ENCODE results near the gene COPE. TPM values are rescaled to one million over a fixed set of nuclear protein-coding genes. Genes with fewer than 3 reads are reported as not detected.

COPE gene
- total RNA-seq, 1 donor from 2014 or later: 95.2 TPM

DNA sequence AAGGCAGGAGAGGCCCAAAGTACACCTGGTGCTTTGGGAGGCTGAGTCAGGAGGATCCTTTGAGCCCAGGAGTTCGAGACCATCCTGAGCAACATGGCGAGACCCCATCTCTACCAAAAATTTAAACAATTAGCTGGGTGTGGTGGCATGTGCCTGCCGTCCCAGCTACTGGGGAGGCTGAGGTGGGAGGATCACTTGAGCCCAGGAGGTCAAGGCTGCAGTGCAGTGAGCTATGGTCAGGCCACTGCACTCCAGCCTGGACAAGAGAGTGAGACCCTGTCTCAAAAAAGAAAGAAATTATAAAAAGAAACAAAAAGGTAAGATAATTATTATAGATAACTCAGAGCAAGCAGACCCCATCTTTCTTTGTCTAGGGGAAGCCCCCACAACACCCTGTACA, 20.0 kb upstream of the COPE start:
- no peak for DNase-seq (ENCODE audit: low spot score)
- no peak overlapping the region for H3K27ac ChIP-seq
- H3K79me2 ChIP-seq (ENCODE audit: low read depth): peaks cover 12% of the 10 kb centered on the region
- peaks cover 21% of the 10 kb centered on the region for H4K20me1 ChIP-seq (ENCODE audit: low read depth)
- peak overlapping the region; percentile 81 for H3K4me3 ChIP-seq
- Mint-ChIP-seq H3K27me3 (ENCODE audit: insufficient read depth, low read depth) (peaks cover 8% of the 10 kb centered on the region), H3K4me1 (peaks cover 21% of the 10 kb centered on the region), H3K4me3 (peak overlapping the region; percentile 95), H3K9me3 (no peaks in the 10 kb centered on the region), H3K36me3 (peaks cover 6% of the 10 kb centered on the region), H3K27ac (no peak overlapping the region)
- H3F3A ChIP-seq (ENCODE audit: low read depth): peaks cover 17% of the 10 kb centered on the region
- no peaks in the 10 kb centered on the region for H3K27me3 ChIP-seq
- peak overlapping the region; percentile 93 for H3K4me2 ChIP-seq
- H3K9me3 ChIP-seq (ENCODE audit: low read depth): no peaks in the 10 kb centered on the region
- H3K4me1 ChIP-seq: peaks cover 16% of the 10 kb centered on the region
- no peak overlapping the region for H3K9ac ChIP-seq
- TF ChIP-seq, protein P1, sequence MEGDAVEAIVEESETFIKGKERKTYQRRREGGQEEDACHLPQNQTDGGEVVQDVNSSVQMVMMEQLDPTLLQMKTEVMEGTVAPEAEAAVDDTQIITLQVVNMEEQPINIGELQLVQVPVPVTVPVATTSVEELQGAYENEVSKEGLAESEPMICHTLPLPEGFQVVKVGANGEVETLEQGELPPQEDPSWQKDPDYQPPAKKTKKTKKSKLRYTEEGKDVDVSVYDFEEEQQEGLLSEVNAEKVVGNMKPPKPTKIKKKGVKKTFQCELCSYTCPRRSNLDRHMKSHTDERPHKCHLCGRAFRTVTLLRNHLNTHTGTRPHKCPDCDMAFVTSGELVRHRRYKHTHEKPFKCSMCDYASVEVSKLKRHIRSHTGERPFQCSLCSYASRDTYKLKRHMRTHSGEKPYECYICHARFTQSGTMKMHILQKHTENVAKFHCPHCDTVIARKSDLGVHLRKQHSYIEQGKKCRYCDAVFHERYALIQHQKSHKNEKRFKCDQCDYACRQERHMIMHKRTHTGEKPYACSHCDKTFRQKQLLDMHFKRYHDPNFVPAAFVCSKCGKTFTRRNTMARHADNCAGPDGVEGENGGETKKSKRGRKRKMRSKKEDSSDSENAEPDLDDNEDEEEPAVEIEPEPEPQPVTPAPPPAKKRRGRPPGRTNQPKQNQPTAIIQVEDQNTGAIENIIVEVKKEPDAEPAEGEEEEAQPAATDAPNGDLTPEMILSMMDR (IDR thresholded peaks at IDR 0.05): no peak
- TF ChIP-seq EZH2 (IDR thresholded peaks at IDR 0.05) (no peak), EZH2phosphoT487 (IDR thresholded peaks at IDR 0.05) (no peak)
- no peak overlapping the region for H2AFZ ChIP-seq (replicated peaks)
- H3K36me3 ChIP-seq: no peaks in the 10 kb centered on the region

DNA sequence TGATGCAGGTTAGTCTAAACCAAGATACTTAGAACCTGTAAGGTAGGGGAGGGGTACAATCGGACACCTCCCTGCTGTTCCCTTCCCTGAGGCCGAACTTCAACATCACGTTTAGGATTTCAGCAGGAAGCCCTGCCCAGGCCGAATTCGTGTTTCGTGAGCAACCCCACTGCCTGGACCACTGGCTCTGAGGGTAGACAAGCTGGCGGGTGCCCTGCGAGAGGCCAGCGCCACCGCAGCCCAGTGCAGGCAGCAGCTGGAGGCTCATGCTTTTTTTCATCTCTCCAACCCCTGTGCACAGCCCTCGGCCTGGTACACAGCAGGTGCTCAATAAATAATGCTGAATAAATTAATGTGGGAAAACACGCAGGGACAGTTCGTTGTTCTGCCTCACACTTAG, 14.1 kb upstream of the COPE start:
- H3K9me3 Mint-ChIP-seq: no peaks in the 10 kb centered on the region
- H3K4me1 ChIP-seq: peaks cover 7% of the 10 kb centered on the region
- no peak overlapping the region for H3K9ac ChIP-seq
- H4K20me1 ChIP-seq (ENCODE audit: low read depth): peaks cover 43% of the 10 kb centered on the region
- H3K36me3 ChIP-seq: no peaks in the 10 kb centered on the region
- no peaks in the 10 kb centered on the region for H3K9me3 ChIP-seq (ENCODE audit: low read depth)
- no peaks in the 10 kb centered on the region for H3K79me2 ChIP-seq (ENCODE audit: low read depth)
- H3K27ac ChIP-seq: no peak overlapping the region
- no peaks in the 10 kb centered on the region for H3K27me3 ChIP-seq
- DNase-seq (ENCODE audit: low spot score): peak; percentile 26
- H2AFZ ChIP-seq (replicated peaks): no peak overlapping the region
- peaks cover 13% of the 10 kb centered on the region for H3K4me1 Mint-ChIP-seq
- no peak for TF ChIP-seq EZH2phosphoT487 (IDR thresholded peaks at IDR 0.05)
- no peak for TF ChIP-seq EZH2 (IDR thresholded peaks at IDR 0.05)
- TF ChIP-seq, protein P1 (IDR thresholded peaks at IDR 0.05): no peak
- H3K36me3 Mint-ChIP-seq: peaks cover 12% of the 10 kb centered on the region
- peak overlapping the region; percentile 75 for H3K4me2 ChIP-seq
- peak overlapping the region; percentile 35 for H3K4me3 ChIP-seq
- H3K27ac Mint-ChIP-seq: no peak overlapping the region
- H3K4me3 Mint-ChIP-seq: peak overlapping the region; percentile 38
- peaks cover 12% of the 10 kb centered on the region for H3K27me3 Mint-ChIP-seq (ENCODE audit: insufficient read depth, low read depth)
- peaks cover 24% of the 10 kb centered on the region for H3F3A ChIP-seq (ENCODE audit: low read depth)

DNA sequence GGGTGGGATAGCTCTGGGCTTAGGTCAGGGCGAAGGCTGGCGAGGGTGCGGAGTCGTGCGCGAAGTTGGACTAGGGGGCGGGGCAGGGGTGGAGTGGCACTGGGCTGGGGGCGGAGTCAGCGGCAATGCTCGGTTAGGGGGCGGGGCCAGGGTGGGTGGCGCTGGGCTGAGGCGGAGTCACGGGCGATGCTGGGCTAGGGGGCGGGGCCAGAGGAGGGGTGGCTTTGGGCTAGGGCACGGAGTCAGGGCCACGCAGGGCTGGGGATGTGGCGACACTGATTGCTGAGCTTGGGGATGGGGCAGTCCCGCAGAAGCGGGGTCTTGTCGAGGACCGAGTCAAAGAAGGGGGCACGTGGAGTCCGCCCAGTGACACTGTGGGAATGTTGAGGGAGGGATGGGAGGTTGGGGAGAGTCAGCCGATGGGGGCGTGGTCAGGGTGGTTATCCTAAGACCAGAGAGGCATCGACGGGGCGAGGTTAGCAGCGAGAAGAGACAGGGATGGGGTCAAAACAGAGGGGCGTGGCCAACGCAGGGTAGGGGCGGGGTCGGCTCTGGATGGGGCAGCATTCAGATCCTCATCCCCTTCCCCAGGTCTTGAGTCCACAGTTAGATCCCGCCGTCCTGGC, 13.1 kb upstream of the COPE start:
- Histone ChIP-seq H3K36me3 (no peaks in the 10 kb centered on the region), H3K4me3 (peak overlapping the region; percentile 35)

More for the DNA sequence above, 13.1 kb upstream of the COPE start:
- H3K27ac Mint-ChIP-seq: no peak overlapping the region
- DNase-seq (ENCODE audit: low spot score): peak; percentile 97
- H3K9me3 ChIP-seq (ENCODE audit: low read depth): no peaks in the 10 kb centered on the region
- H3K4me3 Mint-ChIP-seq: peak overlapping the region; percentile 79
- H2AFZ ChIP-seq (replicated peaks): no peak overlapping the region
- H3K4me1 ChIP-seq: peaks cover 7% of the 10 kb centered on the region
- peaks cover 50% of the 10 kb centered on the region for H4K20me1 ChIP-seq (ENCODE audit: low read depth)
- H3K36me3 Mint-ChIP-seq: peaks cover 9% of the 10 kb centered on the region
- peaks cover 10% of the 10 kb centered on the region for H3K27me3 Mint-ChIP-seq (ENCODE audit: insufficient read depth, low read depth)
- H3K4me2 ChIP-seq: peak overlapping the region; percentile 75
- H3K9me3 Mint-ChIP-seq: no peaks in the 10 kb centered on the region
- H3K79me2 ChIP-seq (ENCODE audit: low read depth): no peaks in the 10 kb centered on the region
- H3K27me3 ChIP-seq: no peaks in the 10 kb centered on the region
- peaks cover 24% of the 10 kb centered on the region for H3F3A ChIP-seq (ENCODE audit: low read depth)
- no peak for TF ChIP-seq EZH2phosphoT487 (IDR thresholded peaks at IDR 0.05)
- TF ChIP-seq, protein P1 (IDR thresholded peaks at IDR 0.05): no peak
- TF ChIP-seq EZH2 (IDR thresholded peaks at IDR 0.05): no peak
- H3K4me1 Mint-ChIP-seq: peaks cover 13% of the 10 kb centered on the region
- H3K9ac ChIP-seq: no peak overlapping the region
- no peak overlapping the region for H3K27ac ChIP-seq

Measured in neural progenitor cell (in vitro differentiated cells).